Testis (tissue), 2 donors: ENCODE results near the gene RAB11FIP3.

Source experiments
- CTCF ChIP-seq, 3 experiments: fragments of 450-650 bp in 2 of 3; fragments of 200-600 bp in 1 of 3; sonication (generic) in 1 of 3; IDR thresholded peaks; one replicate each; pipeline ENCODE4 v1.5.1; 2016 to 2019; ENCODE audit warnings: antibody characterized with exemption in 3 of 3, mild to moderate bottlenecking in 2 of 3, moderate library complexity in 1 of 3
- POLR2A ChIP-seq: fragments of 450-650 bp; IDR thresholded peaks from one replicate; pipeline ENCODE4 v1.6.1; 2017; ENCODE audit warnings: antibody characterized with exemption, mild to moderate bottlenecking, moderate library complexity

GRCh38 chr16:548586-548985 lies 123.1 kb downstream of the RAB11FIP3 start:
- TF ChIP-seq CTCF (IDR thresholded peaks at IDR 0.05), result no peak
- no peak for TF ChIP-seq POLR2A
